DND-41 (cell line): ENCODE data around the gene A1BG.

Source experiments
- ATAC-seq: fragments of 200-7000 bp; cut with Tn5 transposase; 3 replicates; pipeline ENCODE4 v1.9.1; 2021; ENCODE audit warnings: low read depth; ENCODE audit not compliant: insufficient read depth
- DNase-seq: peaks from one replicate; pipeline ENCODE4 v3.0.0-alpha.2; 2020
- H2AFZ ChIP-seq: 2 replicates; pipeline ENCODE4 v1.6.0; 2012; ENCODE audit warnings: low read depth, low read length
- H3K27ac ChIP-seq: 2 replicates; pipeline ENCODE4 v1.5.1; 2012; ENCODE audit warnings: low read length, inconsistent platforms
- H3K27me3 ChIP-seq: fragments of 200-600 bp; sonication (generic); 2 replicates; pipeline ENCODE4 v1.6.0; 2012; ENCODE audit warnings: low read length, mild to moderate bottlenecking, inconsistent platforms; ENCODE audit not compliant: insufficient read depth, poor library complexity
- H3K36me3 ChIP-seq: 2 replicates; pipeline ENCODE4 v1.5.1; 2012; ENCODE audit warnings: low read length, inconsistent platforms; ENCODE audit not compliant: insufficient read depth
- H3K4me1 ChIP-seq: 2 replicates; pipeline ENCODE4 v1.5.1; 2012; ENCODE audit warnings: mild to moderate bottlenecking, low read length; ENCODE audit not compliant: insufficient read depth
- H3K4me2 ChIP-seq: 2 replicates; pipeline ENCODE4 v1.6.0; 2012; ENCODE audit warnings: mild to moderate bottlenecking, moderate library complexity, low read length, inconsistent platforms; ENCODE audit not compliant: insufficient read depth
- H3K4me3 ChIP-seq, 2 experiments: fragments of 200-600 bp in 1 of 2; shearing (Covaris generic) in 1 of 2; 2 replicates each; pipeline ENCODE4 v1.5.1; 2012 to 2016; ENCODE audit warnings: inconsistent platforms in 2 of 2, low read length in 2 of 2, mild to moderate bottlenecking in 2 of 2, low read depth in 1 of 2, moderate library complexity in 1 of 2
- H3K79me2 ChIP-seq: 2 replicates; pipeline ENCODE4 v1.6.0; 2012; ENCODE audit warnings: low read length, inconsistent platforms; ENCODE audit not compliant: insufficient read depth
- H3K9ac ChIP-seq: 2 replicates; pipeline ENCODE4 v1.6.0; 2012; ENCODE audit warnings: low read depth, mild to moderate bottlenecking, inconsistent platforms, low read length, moderate library complexity
- H3K9me3 ChIP-seq: 2 replicates; pipeline ENCODE4 v1.5.1; 2012; ENCODE audit warnings: low read length, moderate library complexity, mild to moderate bottlenecking, inconsistent platforms; ENCODE audit not compliant: insufficient read depth, severe bottlenecking
- H4K20me1 ChIP-seq: 2 replicates; pipeline ENCODE4 v1.6.0; 2012; ENCODE audit warnings: low read length; ENCODE audit not compliant: insufficient read depth
- EZH2 ChIP-seq: IDR thresholded peaks from 3 replicates; pipeline ENCODE4 v1.6.1; 2012; ENCODE audit warnings: borderline replicate concordance, low read depth, mild to moderate bottlenecking, moderate library complexity, low read length, inconsistent platforms; ENCODE audit not compliant: severe bottlenecking
- TF ChIP-seq, protein P1 (sequence below): IDR thresholded peaks from 2 replicates; pipeline ENCODE4 v1.5.1; 2012; ENCODE audit warnings: borderline replicate concordance, low read length, moderate library complexity, mild to moderate bottlenecking; ENCODE audit not compliant: poor library complexity, severe bottlenecking; ENCODE audit errors: extremely low read depth

Gene A1BG

DNA sequence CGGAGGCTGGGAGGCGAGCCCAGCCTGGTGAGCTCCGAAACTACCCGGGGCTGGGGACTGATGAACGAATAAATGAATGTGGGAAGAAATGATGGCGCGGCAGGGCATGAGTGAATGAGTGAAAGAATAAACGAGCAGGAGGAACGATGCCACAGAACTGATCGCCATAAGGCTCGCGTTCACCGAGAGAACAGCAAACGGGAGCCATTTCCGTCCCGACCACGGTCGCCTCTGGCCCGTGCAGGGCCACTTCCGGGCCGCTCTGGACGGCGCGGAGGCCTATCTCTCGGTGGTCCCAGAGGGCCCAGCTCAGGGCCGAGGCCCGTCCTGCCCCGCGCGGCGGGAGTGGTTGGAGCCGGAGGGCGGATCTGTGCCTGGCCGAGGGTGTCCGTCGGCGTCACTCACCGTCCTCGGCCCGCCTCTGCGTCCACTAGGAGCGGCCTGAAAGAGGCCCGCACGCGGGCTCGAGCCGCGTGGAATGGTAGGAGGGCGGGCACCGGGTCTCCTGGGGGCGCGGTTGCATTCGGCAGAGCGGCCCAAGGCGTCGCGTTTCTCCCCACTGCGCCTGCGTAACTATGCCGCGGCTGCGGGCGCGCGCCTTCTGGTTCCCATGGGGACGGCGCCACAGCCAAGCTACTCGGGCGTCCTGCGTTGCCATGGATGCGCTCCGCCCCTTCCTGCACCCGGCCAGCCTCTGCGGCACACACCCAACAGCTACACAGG is 9.1 kb upstream of the A1BG start, which contains the start of gene ZNF497:
ZNF497 (minus strand) TSS at position 480 of the 723 bp plus-strand sequence. CDS start 5,116 bp downstream, outside the sequence.
- Histone ChIP-seq H3K4me2 (peak within 1 kb of the TSS; percentile 99), H3K9ac (peak within 1 kb of the TSS; percentile 97), H3K27me3 (no peaks in the 10 kb centered on the region), H4K20me1 (no peaks in the 10 kb centered on the region), H3K4me1 (peaks cover 18% of the 10 kb centered on the region), H3K36me3 (peaks cover 7% of the 10 kb centered on the region; the same call in 1 of the 2 replicates), H2AFZ (peak within 1 kb of the TSS; percentile 98), H3K79me2 (peaks cover 14% of the 10 kb centered on the region), H3K4me3 (peak within 1 kb of the TSS; percentile 99), H3K27ac (peak within 1 kb of the TSS; percentile 85), H3K9me3 (no peaks in the 10 kb centered on the region)
- DNase-seq: peak; percentile 98
- no peak for TF ChIP-seq EZH2
- TF ChIP-seq, protein P1, sequence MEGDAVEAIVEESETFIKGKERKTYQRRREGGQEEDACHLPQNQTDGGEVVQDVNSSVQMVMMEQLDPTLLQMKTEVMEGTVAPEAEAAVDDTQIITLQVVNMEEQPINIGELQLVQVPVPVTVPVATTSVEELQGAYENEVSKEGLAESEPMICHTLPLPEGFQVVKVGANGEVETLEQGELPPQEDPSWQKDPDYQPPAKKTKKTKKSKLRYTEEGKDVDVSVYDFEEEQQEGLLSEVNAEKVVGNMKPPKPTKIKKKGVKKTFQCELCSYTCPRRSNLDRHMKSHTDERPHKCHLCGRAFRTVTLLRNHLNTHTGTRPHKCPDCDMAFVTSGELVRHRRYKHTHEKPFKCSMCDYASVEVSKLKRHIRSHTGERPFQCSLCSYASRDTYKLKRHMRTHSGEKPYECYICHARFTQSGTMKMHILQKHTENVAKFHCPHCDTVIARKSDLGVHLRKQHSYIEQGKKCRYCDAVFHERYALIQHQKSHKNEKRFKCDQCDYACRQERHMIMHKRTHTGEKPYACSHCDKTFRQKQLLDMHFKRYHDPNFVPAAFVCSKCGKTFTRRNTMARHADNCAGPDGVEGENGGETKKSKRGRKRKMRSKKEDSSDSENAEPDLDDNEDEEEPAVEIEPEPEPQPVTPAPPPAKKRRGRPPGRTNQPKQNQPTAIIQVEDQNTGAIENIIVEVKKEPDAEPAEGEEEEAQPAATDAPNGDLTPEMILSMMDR: peak; percentile 32
- ATAC-seq: peak; percentile 90

DNA sequence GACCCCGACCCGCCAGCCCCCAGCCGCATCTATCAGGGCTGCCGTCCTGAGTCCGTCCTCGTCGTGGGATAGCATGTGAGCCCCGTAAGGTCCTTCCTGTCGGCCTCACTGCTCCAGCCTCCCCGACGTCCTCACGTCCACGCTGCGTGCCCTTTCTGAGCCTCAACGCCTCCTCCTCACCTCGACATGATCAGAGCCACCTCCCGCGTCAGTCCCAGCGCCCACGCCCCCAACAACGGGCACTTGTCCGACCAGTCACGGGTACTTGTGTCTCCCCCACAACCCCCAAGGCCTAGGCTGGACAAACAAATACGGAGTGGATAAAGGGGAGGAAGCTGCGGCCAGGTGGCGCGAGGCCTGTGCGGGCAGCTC is 8.6 kb upstream of the A1BG start:
- DNase-seq (peak; percentile 55), ATAC-seq (peak; percentile 9)
- Histone ChIP-seq H3K9me3 (no peaks in the 10 kb centered on the region), H3K79me2 (peaks cover 14% of the 10 kb centered on the region), H3K4me1 (peaks cover 18% of the 10 kb centered on the region), H3K27ac (peak overlapping the region; percentile 85), H3K9ac (peak overlapping the region; percentile 97), H3K27me3 (no peaks in the 10 kb centered on the region), H4K20me1 (no peaks in the 10 kb centered on the region), H3K4me2 (peak overlapping the region; percentile 99), H3K36me3 (peaks cover 6% of the 10 kb centered on the region; the same call in 1 of the 2 replicates), H2AFZ (peak overlapping the region; percentile 98), H3K4me3 (peak overlapping the region; percentile 99)
- no peak for TF ChIP-seq EZH2
- TF ChIP-seq, protein P1: no peak

- Histone ChIP-seq H3K27me3 (no peaks in the 10 kb centered on the region), H3K9ac (no peak overlapping the region), H3K4me3 (no peak overlapping the region), H3K79me2 (peaks cover 14% of the 10 kb centered on the region), H3K36me3 (peaks cover 15% of the 10 kb centered on the region), H3K4me2 (no peak overlapping the region), H3K27ac (no peak overlapping the region), H3K4me1 (peaks cover 12% of the 10 kb centered on the region), H2AFZ (no peak overlapping the region), H3K9me3 (no peaks in the 10 kb centered on the region), H4K20me1 (0 out of 2 replicates have a peak, but pooled peaks cover 7% of the 10 kb centered on the region)
- DNase-seq (no peak), ATAC-seq (no peak)
- TF ChIP-seq, protein P1: no peak
- TF ChIP-seq EZH2: no peak
Measured at GRCh38 chr19:58357481-58358145, 4.3 kb upstream of the A1BG start.
